H9 (cell line): ENCODE measurements around the gene ADGRA1. TPM values are rescaled to one million over a fixed set of nuclear protein-coding genes. Genes with fewer than 3 reads are reported as not detected.

ENCODE experiments used
- DNase-seq: peaks from one replicate; pipeline ENCODE4 v3.0.0-alpha.2; 2017
- H2AFZ ChIP-seq: one replicate; pipeline ENCODE4 v1.6.1; 2013; ENCODE audit warnings: mild to moderate bottlenecking, low read length, control low read depth, moderate library complexity
- H2AK5ac ChIP-seq: 2 replicates; pipeline ENCODE4 v1.6.1; 2013; ENCODE audit warnings: low read length, control low read depth, mixed read lengths; ENCODE audit not compliant: insufficient read length
- H2BK120ac ChIP-seq: one replicate; pipeline ENCODE4 v1.6.1; 2013; ENCODE audit warnings: low read depth, mild to moderate bottlenecking, low read length, control low read depth, inconsistent platforms; ENCODE audit not compliant: poor library complexity, severe bottlenecking
- H2BK12ac ChIP-seq: 2 replicates; pipeline ENCODE4 v1.6.1; 2013; ENCODE audit warnings: low read length, control low read depth, mixed read lengths, low read depth; ENCODE audit not compliant: insufficient read length
- H2BK15ac ChIP-seq: 2 replicates; pipeline ENCODE4 v1.6.1; 2013; ENCODE audit warnings: low read depth, low read length, control low read depth
- H2BK20ac ChIP-seq: one replicate; pipeline ENCODE4 v1.6.1; 2013; ENCODE audit warnings: low read depth, mild to moderate bottlenecking, low read length, control low read depth, inconsistent platforms; ENCODE audit not compliant: poor library complexity, severe bottlenecking
- H2BK5ac ChIP-seq: 2 replicates; pipeline ENCODE4 v1.6.1; 2013; ENCODE audit warnings: low read length, control low read depth, mixed read lengths; ENCODE audit not compliant: insufficient read length
- H3K14ac ChIP-seq: 2 replicates; pipeline ENCODE4 v1.6.1; 2013; ENCODE audit warnings: low read length, control low read depth; ENCODE audit not compliant: insufficient read depth
- H3K18ac ChIP-seq: 2 replicates; pipeline ENCODE4 v1.6.1; 2013; ENCODE audit warnings: low read depth, mild to moderate bottlenecking, mixed read lengths, low read length, control low read depth; ENCODE audit not compliant: insufficient read length
- H3K23ac ChIP-seq: 2 replicates; pipeline ENCODE4 v1.6.1; 2013; ENCODE audit warnings: low read length, control low read depth, mixed read lengths, low read depth; ENCODE audit not compliant: insufficient read length
- H3K23me2 ChIP-seq: 2 replicates; pipeline ENCODE4 v1.6.1; 2013; ENCODE audit warnings: low read depth, mild to moderate bottlenecking, mixed read lengths, low read length, control low read depth; ENCODE audit not compliant: insufficient read length, poor library complexity, severe bottlenecking
- H3K27ac ChIP-seq: 2 replicates; pipeline ENCODE4 v1.5.1; 2013; ENCODE audit warnings: low read length, control low read depth, mixed read lengths, low read depth; ENCODE audit not compliant: insufficient read length
- H3K27me3 ChIP-seq: 2 replicates; pipeline ENCODE4 v1.6.1; 2013; ENCODE audit warnings: low read length, control low read depth, inconsistent platforms; ENCODE audit not compliant: insufficient read depth
- H3K4ac ChIP-seq: 2 replicates; pipeline ENCODE4 v1.6.1; 2013; ENCODE audit warnings: low read depth, mild to moderate bottlenecking, control low read depth, inconsistent platforms, low read length, moderate library complexity
- H3K4me1 ChIP-seq: 2 replicates; pipeline ENCODE4 v1.6.1; 2013; ENCODE audit warnings: low read length, control low read depth, inconsistent platforms; ENCODE audit not compliant: insufficient read depth
- H3K4me2 ChIP-seq: 2 replicates; pipeline ENCODE4 v1.6.1; 2013; ENCODE audit warnings: low read length, control low read depth, mixed read lengths; ENCODE audit not compliant: insufficient read length, insufficient read depth
- H3K56ac ChIP-seq: 2 replicates; pipeline ENCODE4 v1.6.1; 2013; ENCODE audit warnings: low read depth, mild to moderate bottlenecking, mixed read lengths, low read length, control low read depth; ENCODE audit not compliant: insufficient read length
- H3K79me1 ChIP-seq: 2 replicates; pipeline ENCODE4 v1.6.1; 2013; ENCODE audit warnings: low read depth, mild to moderate bottlenecking, moderate library complexity, low read length, control low read depth, inconsistent platforms; ENCODE audit not compliant: insufficient read depth, poor library complexity, severe bottlenecking
- H3K79me2 ChIP-seq: 2 replicates; pipeline ENCODE4 v1.6.1; 2013; ENCODE audit warnings: low read length, control low read depth, inconsistent platforms; ENCODE audit not compliant: insufficient read depth
- H3K9ac ChIP-seq: 2 replicates; pipeline ENCODE4 v1.6.1; 2013; ENCODE audit warnings: low read length, control low read depth, mixed read lengths; ENCODE audit not compliant: insufficient read length; ENCODE audit errors: extremely low read depth
- H3K9me3 ChIP-seq: one replicate; pipeline ENCODE4 v1.6.1; 2013; ENCODE audit warnings: low read depth, low read length, inconsistent platforms; ENCODE audit not compliant: control insufficient read depth
- H3T11ph ChIP-seq: one replicate; pipeline ENCODE4 v1.6.1; 2013; ENCODE audit warnings: mild to moderate bottlenecking, low read length, control low read depth, inconsistent platforms
- H4K20me1 ChIP-seq: one replicate; pipeline ENCODE4 v1.6.1; 2013; ENCODE audit not compliant: control insufficient read depth, insufficient read length, insufficient read depth
- H4K5ac ChIP-seq: 2 replicates; pipeline ENCODE4 v1.6.1; 2013; ENCODE audit warnings: low read depth, mild to moderate bottlenecking, mixed read lengths, low read length, control low read depth; ENCODE audit not compliant: insufficient read length
- H4K8ac ChIP-seq: replicated peaks from 2 replicates; pipeline ENCODE4 v1.6.1; 2013; ENCODE audit warnings: low read length, control low read depth, mixed read lengths, low read depth; ENCODE audit not compliant: insufficient read length
- H4K91ac ChIP-seq: 2 replicates; pipeline ENCODE4 v1.6.1; 2013; ENCODE audit warnings: low read depth, mild to moderate bottlenecking, moderate library complexity, mixed read lengths, low read length, control low read depth; ENCODE audit not compliant: insufficient read length
- H3K27ac Mint-ChIP-seq, 3 experiments: 2 replicates in 2 of 3; 3 replicates in 1 of 3; pipeline ENCODE4 v1.8.0; 2020 to 2021; ENCODE audit warnings: mixed read lengths in 3 of 3, mild to moderate bottlenecking in 1 of 3, moderate library complexity in 1 of 3
- H3K27me3 Mint-ChIP-seq: 2 replicates; pipeline ENCODE4 v1.8.0; 2021; ENCODE audit warnings: low read depth, mild to moderate bottlenecking, moderate library complexity, mixed read lengths
- H3K36me3 Mint-ChIP-seq, 3 experiments: 2 replicates in 2 of 3; 3 replicates in 1 of 3; pipeline ENCODE4 v1.8.0; 2020 to 2021; ENCODE audit warnings: low read depth in 3 of 3, mixed read lengths in 3 of 3; ENCODE audit not compliant: insufficient read depth in 1 of 3
- H3K4me1 Mint-ChIP-seq, 2 experiments: 2 replicates each; pipeline ENCODE4 v1.8.0; 2020; ENCODE audit warnings: mixed read lengths in 2 of 2
- H3K4me3 Mint-ChIP-seq, 2 experiments: 2 replicates in 1 of 2; 3 replicates in 1 of 2; pipeline ENCODE4 v1.8.0; 2020 to 2021; ENCODE audit warnings: mild to moderate bottlenecking in 2 of 2, mixed read lengths in 2 of 2, moderate library complexity in 1 of 2
- H3K9me3 Mint-ChIP-seq, 2 experiments: 2 replicates in 1 of 2; 3 replicates in 1 of 2; pipeline ENCODE4 v1.8.0; 2020; ENCODE audit warnings: mild to moderate bottlenecking in 2 of 2, mixed read lengths in 2 of 2, moderate library complexity in 1 of 2
- CTCF ChIP-seq: fragments of 200-600 bp; sonication (generic); conservative IDR thresholded peaks from 3 replicates; pipeline ENCODE4 v1.8.0; 2021; ENCODE audit warnings: antibody characterized with exemption, mild to moderate bottlenecking
- WGBS: extraction: QIAGEN DNeasy Blood & Tissue Kit; methylation state at CpG from one replicate; pipeline ENCODE4 v1.1.7; 2013; ENCODE audit warnings: missing lambda C conversion rate, low lambda C conversion rate, mixed read lengths; ENCODE audit not compliant: insufficient read length; ENCODE audit errors: extremely low coverage; 5-methylcytosine and 5-hydroxymethylcytosine counted together
- total RNA-seq: library from RNA; stranded (reverse); gene quantifications from 2 replicates; pipeline ENCODE4 v1.2.1, GENCODE V29; 2021

The ADGRA1 gene
- total RNA-seq, 1 experiment from 2014 or later: 0.11 TPM

GRCh38 chr10:133125901-133126300 lies 38.2 kb downstream of the ADGRA1 start:
- Histone ChIP-seq H2BK12ac (no peak overlapping the region), H2BK5ac (no peak overlapping the region), H3K27ac (no peak overlapping the region), H3K23me2 (no peaks in the 10 kb centered on the region), H3K14ac (no peak overlapping the region), H3K9me3 (no peaks in the 10 kb centered on the region), H3K56ac (no peak overlapping the region), H2BK15ac (no peak overlapping the region), H3K4me1 (no peaks in the 10 kb centered on the region), H3K9ac (no peak overlapping the region), H3T11ph (no peak overlapping the region), H4K5ac (no peak overlapping the region), H3K23ac (no peak overlapping the region), H3K18ac (no peak overlapping the region), H3K4ac (no peak overlapping the region), H2BK20ac (no peak overlapping the region), H3K79me1 (no peaks in the 10 kb centered on the region), H4K91ac (no peak overlapping the region), H2AFZ (no peak overlapping the region), H3K79me2 (no peaks in the 10 kb centered on the region), H4K20me1 (no peaks in the 10 kb centered on the region), H2BK120ac (no peak overlapping the region), H2AK5ac (no peak overlapping the region), H4K8ac (no peak overlapping the region), H3K4me2 (no peak overlapping the region), H3K27me3 (no peaks in the 10 kb centered on the region)
- H3K4me1 Mint-ChIP-seq: peaks cover 0 to 2% of the 10 kb centered on the region in 2 experiments; a peak in 1 of 4 replicates
- no peak for DNase-seq
- H3K9me3 Mint-ChIP-seq: peaks cover 0 to 7% of the 10 kb centered on the region in 2 experiments; a peak in 2 of 5 replicates
- no peak for TF ChIP-seq CTCF
- no peak overlapping the region for H3K4me3 Mint-ChIP-seq
- no peak overlapping the region for H3K27ac Mint-ChIP-seq
- no peaks in the 10 kb centered on the region; a peak in 1 of 7 replicates for H3K36me3 Mint-ChIP-seq
- WGBS: no CpG with 5 or more reads among the region's 9 CpGs
- peaks cover 8% of the 10 kb centered on the region for H3K27me3 Mint-ChIP-seq
